Fibroblast of skin of left biceps (primary cell): ENCODE data around the gene DAG1.

Experiments
- DNase-seq, 2 experiments: peaks; one replicate each; pipeline ENCODE4 v3.0.0-alpha.2; 2013; ENCODE audit warnings: low read depth in 2 of 2

The DAG1 gene

DNA sequence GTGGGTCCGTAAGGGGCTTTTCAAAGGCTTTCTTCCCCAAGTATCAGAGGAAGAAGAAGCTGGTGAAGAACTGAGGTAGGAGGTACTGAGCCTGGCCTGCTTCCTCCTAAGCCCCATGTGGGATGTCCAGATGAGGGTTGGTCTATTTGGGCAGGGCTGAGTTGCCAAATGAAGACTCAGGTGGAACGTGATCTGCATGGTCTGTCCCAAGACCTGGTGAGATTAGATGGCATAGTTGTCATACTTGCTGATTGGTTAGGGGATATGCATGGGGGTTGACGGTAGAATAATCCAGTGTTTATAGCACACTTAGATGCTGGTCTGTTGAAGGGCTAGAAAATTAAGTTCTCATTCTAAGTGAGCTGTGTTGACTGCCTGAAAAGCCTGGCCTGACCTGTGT, 47.9 kb downstream of the DAG1 start:
- DNase-seq: no peak

- no peak for DNase-seq
Observed at GRCh38 chr3:49518441-49518840, 48.4 kb downstream of the DAG1 start.

DNA sequence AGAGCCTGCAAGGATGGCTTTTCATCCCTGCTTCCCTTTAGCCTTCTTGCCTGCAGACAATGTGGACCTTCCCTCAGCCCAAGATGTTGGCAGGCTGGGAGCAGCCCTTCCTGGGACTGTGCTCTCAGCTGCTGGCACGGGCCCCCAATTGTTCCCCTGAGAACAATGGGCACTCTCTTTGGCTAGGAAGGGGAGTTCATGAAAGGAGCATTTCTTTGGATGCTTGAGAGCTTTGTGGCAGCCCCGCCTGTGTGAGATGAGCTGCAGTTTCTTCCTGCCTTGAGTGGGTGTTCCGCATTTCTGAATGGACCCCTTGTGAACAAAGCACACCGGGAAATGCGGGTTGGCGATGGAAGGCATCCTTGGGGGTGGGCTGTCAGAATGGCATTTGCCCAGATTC, 49.2 kb downstream of the DAG1 start:
- no peak for DNase-seq

DNA sequence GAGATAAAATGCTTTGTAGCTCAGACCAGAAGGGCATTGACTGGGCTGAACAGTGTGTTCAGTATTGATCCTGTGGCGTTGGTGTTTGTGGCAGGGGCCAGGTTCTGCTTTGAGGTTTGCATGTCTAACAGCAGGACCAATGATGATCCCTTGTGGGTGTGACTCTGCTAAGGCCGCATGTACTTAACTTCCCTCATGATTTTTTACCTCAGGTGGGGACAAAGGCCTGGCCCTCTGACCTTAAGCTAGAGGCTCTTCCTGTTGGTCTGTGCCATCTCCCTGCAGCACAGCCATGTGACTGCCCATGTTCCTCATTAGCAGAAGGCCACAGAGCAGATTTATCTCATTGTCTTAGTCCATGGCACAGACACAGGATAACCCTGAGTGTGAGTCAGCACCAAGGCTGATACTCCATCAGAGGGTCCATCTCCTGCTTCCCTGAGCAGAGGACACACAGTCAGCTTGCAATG, 49.9 kb downstream of the DAG1 start:
- no peak for DNase-seq

DNA sequence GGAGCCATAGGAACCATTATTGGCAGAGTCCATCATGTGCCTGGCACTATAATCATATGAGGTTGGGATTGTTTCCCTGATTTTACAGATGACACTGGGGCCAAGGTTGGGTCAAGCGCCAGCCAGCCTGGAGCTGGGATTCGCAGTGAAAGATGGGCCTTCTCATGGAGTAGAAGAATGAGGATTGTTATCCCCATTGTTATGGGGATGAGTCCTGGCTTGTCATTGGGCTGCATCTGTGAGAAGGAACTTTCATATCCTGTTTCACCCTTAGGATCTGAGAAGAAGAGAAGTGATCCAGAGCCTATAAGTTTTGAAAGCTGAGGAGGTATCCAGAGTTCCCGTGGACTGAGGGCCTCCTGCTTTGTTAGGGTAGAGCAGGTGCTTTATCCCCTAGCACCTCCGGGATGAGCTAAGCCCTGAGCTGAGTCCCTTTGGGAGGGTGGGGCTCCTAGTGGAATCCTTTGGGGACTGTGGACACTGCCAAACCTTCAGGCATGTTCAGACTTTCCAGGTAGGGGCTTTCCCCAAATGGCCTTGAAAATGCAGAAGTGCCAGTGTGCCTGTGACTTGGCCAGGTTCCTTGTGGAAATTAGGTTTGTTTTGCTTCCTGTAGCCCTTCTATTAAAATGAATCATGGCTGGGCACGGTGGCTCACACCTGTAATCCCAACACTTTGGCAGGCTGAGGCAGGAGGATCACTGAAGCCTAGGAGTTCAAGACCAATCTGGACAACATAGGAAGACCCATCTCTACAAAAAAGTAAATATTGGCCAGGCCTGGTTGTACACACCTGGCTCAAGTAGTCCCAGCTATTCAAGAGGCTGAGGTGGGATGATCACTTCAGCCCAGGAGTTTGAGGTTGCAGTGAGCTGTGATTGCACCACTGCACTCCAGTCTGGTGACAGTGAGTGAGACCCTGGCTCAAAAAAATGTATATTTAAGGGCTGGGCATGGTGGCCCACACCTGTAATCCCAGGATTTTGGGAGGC, 54.0 kb downstream of the DAG1 start:
- DNase-seq: no peak

GRCh38 chr3:49529567-49529966, 59.5 kb downstream of the DAG1 start:
- no peak for DNase-seq

- DNase-seq: no peak
Observed at GRCh38 chr3:49530231-49530630, 60.2 kb downstream of the DAG1 start.

DNA sequence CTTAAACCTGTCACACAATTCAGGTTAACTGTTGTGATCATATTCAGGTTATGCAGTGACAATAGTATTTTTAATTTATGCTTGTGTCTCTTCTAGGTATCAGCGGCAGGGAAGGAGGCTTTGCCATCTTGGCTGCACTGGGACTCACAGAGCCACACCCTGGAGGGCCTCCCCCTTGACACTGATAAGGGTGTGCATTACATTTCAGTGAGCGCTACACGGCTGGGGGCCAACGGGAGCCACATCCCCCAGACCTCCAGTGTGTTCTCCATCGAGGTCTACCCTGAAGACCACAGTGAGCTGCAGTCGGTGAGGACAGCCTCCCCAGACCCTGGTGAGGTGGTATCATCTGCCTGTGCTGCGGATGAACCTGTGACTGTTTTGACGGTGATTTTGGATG, 60.6 kb downstream of the DAG1 start:
- no peak for DNase-seq

- DNase-seq: no peak
Observed at GRCh38 chr3:49531218-49531617, 61.2 kb downstream of the DAG1 start.

GRCh38 chr3:49531715-49532114, 61.6 kb downstream of the DAG1 start:
- no peak for DNase-seq

- no peak for DNase-seq
Observed at GRCh38 chr3:49533031-49533430, 63.0 kb downstream of the DAG1 start.

- no peak for DNase-seq
Observed at GRCh38 chr3:49533786-49534519, 63.9 kb downstream of the DAG1 start.

- DNase-seq: no peak
Observed at GRCh38 chr3:49534581-49535441, 64.7 kb downstream of the DAG1 start.

DNA sequence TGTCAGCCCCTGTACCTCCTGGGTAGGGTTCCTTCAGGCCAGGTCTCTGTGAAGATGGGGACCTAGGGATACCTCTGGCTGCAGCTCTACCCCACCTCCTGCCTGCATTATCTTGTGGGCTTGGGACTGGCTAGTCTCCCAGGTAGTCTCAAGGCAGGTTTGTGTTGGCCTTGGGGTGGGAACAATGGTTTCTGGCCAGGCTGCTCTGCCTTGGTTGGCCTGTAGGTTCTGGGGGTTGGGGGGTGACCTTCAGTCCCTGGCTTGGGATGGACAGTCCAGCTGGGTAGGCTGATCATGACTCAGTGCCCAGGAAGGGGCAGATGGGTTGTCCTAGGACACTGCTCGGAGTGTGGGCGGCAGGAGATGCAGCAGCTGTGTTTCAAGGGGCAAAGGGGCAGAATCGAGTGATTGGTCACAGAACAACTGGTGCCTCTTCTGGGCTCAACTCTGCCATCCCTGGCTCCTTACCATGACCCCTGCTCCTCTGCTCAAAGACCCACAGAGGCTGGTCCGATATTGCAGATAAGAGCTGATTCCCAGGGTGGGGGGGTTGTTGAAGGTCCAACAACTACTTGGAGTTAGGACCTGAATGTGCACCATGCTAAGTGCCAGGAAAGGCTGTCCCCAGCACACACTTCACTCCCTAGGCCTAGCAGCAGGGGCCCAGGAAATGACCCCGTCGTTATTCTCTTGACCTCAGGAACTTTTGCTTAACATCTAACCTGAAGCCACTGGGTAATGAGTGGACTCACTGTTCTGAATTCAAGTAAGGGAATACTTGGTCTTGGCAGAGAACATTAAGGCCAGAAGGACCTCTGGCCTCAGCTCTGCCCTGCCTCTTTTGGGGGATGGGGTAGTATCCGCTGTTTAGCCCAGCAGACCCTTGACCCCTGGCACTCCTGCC, 66.2 kb downstream of the DAG1 start:
- DNase-seq: no peak

- no peak for DNase-seq
Observed at GRCh38 chr3:49536875-49537533, 66.9 kb downstream of the DAG1 start.

- DNase-seq: peak; percentile 74 to 78
Observed at GRCh38 chr3:49539659-49540560, 69.8 kb downstream of the DAG1 start.

DNA sequence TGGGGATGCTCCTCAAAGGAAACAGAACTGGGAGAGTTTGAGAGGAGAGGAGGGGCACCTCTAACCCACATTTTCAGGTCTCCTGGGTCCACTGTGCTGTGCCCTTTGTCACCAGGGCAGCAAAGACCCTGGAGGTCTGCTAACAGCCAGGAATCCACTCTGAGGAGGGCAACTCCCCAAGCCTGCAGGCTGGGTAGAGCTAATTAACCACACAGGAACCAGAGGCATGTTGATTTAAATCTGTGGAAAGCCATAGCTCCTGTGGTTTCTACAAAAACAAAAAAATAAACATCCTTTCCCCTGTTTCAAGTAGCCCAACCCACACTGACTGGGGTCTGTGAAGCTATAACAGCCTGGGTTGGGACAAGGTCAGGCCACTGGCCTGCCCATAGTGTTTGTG, 82.0 kb downstream of the DAG1 start:
- no peak for DNase-seq

GRCh38 chr3:49553324-49553691, 83.2 kb downstream of the DAG1 start:
- DNase-seq: peak in 1 of 2 experiments; percentile 17
